ENCODE data around the gene TACC2.

TACC2 gene

GRCh38 chr10:122151121-122151694 lies 162.2 kb downstream of the TACC2 start:
- no peak overlapping the region for H3K4me3 ChIP-seq (replicated peaks; ENCODE audit: low read depth, low read length)
- H3K27me3 ChIP-seq (replicated peaks; ENCODE audit: control insufficient read depth, insufficient read depth, low read length) = no peaks in the 10 kb centered on the region; the same call in 1 of the 2 replicates
- TF ChIP-seq CTCF (IDR thresholded peaks at IDR 0.05; ENCODE audit: insufficient read depth, low read length, poor library complexity, severe bottlenecking) = no peak
- H3K36me3 ChIP-seq (ENCODE audit: control insufficient read depth, insufficient read depth, low read length) = no peaks in the 10 kb centered on the region
- DNase-seq (ENCODE audit: extremely low read depth, insufficient read length) = no peak

DNA sequence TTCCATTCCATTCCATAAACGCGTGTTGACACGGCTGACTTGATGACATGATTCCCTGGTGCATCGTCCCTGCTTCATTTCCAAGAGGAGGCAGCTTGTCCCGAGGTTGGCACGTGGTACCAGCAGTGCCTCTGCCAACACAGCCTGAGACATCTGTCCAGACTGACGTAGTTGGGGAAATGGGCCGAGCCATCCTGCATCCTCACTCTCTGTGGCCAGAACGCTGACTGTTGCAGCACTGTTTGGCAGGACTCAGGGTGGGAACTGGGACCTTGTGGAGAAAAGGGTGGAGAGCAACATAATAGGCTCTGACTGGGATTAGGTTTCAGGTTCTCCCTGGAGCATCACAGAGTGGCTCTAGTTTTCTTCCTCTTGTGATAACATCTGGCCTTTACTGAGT lies 163.6 kb downstream of the TACC2 start:
- Histone ChIP-seq H3K27me3 (replicated peaks; ENCODE audit: control insufficient read depth, insufficient read depth, low read length) (peaks cover 1% of the 10 kb centered on the region; the same call in 1 of the 2 replicates), H3K4me3 (replicated peaks; ENCODE audit: low read depth, low read length) (no peak overlapping the region), H3K36me3 (ENCODE audit: control insufficient read depth, insufficient read depth, low read length) (no peaks in the 10 kb centered on the region)
- no peak for DNase-seq (ENCODE audit: extremely low read depth, insufficient read length)
- TF ChIP-seq CTCF (IDR thresholded peaks at IDR 0.05; ENCODE audit: insufficient read depth, low read length, poor library complexity, severe bottlenecking) = no peak

DNA sequence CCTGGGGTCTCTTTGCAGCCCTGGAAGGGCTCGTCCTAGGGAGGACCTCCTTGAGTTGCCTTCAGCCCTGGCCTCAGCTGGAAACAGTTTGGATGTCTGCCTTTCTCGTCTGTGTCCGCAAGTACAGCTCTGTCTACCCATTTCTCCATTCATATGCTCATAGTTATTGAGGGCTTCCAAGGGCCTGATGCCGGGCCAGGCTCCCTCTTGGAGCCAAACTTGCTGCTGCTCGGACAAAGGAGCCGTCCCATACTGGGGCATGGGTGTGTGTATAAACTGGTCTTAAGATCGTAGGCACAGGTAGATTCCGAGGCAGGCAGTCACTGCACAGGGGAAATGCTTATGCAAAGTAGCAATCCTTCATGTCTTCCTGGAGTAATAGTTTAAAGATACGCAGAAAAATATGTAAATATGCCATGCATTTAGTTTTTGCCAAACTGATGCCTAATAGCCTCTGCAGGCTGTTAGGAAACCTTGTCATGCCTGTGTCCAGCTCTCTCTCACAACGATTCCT lies 165.1 kb downstream of the TACC2 start:
- DNase-seq (ENCODE audit: extremely low read depth, insufficient read length) = no peak
- Histone ChIP-seq H3K27me3 (replicated peaks; ENCODE audit: control insufficient read depth, insufficient read depth, low read length) (peaks cover 3% of the 10 kb centered on the region; the same call in 1 of the 2 replicates), H3K36me3 (ENCODE audit: control insufficient read depth, insufficient read depth, low read length) (no peaks in the 10 kb centered on the region), H3K4me3 (replicated peaks; ENCODE audit: low read depth, low read length) (no peak overlapping the region)
- no peak for TF ChIP-seq CTCF (IDR thresholded peaks at IDR 0.05; ENCODE audit: insufficient read depth, low read length, poor library complexity, severe bottlenecking)

- Histone ChIP-seq H3K36me3 (ENCODE audit: control insufficient read depth, insufficient read depth, low read length) (no peaks in the 10 kb centered on the region), H3K4me3 (replicated peaks; ENCODE audit: low read depth, low read length) (no peak overlapping the region), H3K27me3 (replicated peaks; ENCODE audit: control insufficient read depth, insufficient read depth, low read length) (peaks cover 5% of the 10 kb centered on the region; the same call in 1 of the 2 replicates)
- no peak for TF ChIP-seq CTCF (IDR thresholded peaks at IDR 0.05; ENCODE audit: insufficient read depth, low read length, poor library complexity, severe bottlenecking)
- DNase-seq (ENCODE audit: extremely low read depth, insufficient read length) = no peak
Measured at GRCh38 chr10:122154545-122155366, 165.8 kb downstream of the TACC2 start.

GRCh38 chr10:122157451-122157850 lies 168.5 kb downstream of the TACC2 start:
- Histone ChIP-seq H3K27me3 (replicated peaks; ENCODE audit: control insufficient read depth, insufficient read depth, low read length) (peaks cover 5% of the 10 kb centered on the region), H3K4me3 (replicated peaks; ENCODE audit: low read depth, low read length) (no peak overlapping the region), H3K36me3 (ENCODE audit: control insufficient read depth, insufficient read depth, low read length) (no peaks in the 10 kb centered on the region)
- no peak for TF ChIP-seq CTCF (IDR thresholded peaks at IDR 0.05; ENCODE audit: insufficient read depth, low read length, poor library complexity, severe bottlenecking)
- no peak for DNase-seq (ENCODE audit: extremely low read depth, insufficient read length)
